Adrenal gland (tissue), 5 donors: Measurements from ENCODE around the gene PHKA1.
"Not testable (repeated sequence)": the region's sequence is repeated elsewhere in the genome, so short reads cannot be mapped to it uniquely, and the experiment has no call there.

Experiments used
- POLR2A ChIP-seq, 2 donors: fragments of 450-650 bp; IDR thresholded peaks; one replicate each; pipeline ENCODE4 v1.6.1; 2017; ENCODE audit warnings: antibody characterized with exemption in 2 of 2, mild to moderate bottlenecking in 2 of 2, moderate library complexity in 1 of 2
- TF ChIP-seq, protein P1 (sequence below), 6 experiments: fragments of 450-650 bp in 4 of 6; fragments of 200-600 bp in 2 of 6; sonication (generic) in 1 of 6; IDR thresholded peaks; 1 replicate in 5 of 6; 2 replicates in 1 of 6; pipeline versions ENCODE4 v1.5.1 to v1.8.0; 2016 to 2021; ENCODE audit warnings: antibody characterized with exemption in 6 of 6, mild to moderate bottlenecking in 2 of 6, moderate library complexity in 1 of 6
- donor health status: DM: no; HTN: no; CAD: no.

DNA sequence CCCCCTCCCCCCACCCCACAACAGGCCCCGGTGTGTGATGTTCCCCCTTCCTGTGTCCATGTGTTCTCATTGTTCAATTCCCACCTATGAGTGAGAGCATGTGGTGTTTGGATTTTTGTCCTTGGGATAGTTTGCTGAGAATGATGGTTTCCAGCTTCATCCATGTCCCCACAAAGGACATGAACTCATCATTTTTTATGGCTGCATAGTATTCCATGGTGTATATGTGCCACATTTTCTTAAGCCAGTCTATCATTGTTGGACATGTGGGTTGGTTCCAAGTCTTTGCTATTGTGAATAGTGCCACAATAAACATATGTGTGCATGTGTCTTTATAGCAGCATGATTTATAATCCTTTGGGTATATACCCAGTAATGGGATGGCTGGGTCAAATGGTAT, 40.2 kb downstream of the PHKA1 start:
- TF ChIP-seq, protein P1, sequence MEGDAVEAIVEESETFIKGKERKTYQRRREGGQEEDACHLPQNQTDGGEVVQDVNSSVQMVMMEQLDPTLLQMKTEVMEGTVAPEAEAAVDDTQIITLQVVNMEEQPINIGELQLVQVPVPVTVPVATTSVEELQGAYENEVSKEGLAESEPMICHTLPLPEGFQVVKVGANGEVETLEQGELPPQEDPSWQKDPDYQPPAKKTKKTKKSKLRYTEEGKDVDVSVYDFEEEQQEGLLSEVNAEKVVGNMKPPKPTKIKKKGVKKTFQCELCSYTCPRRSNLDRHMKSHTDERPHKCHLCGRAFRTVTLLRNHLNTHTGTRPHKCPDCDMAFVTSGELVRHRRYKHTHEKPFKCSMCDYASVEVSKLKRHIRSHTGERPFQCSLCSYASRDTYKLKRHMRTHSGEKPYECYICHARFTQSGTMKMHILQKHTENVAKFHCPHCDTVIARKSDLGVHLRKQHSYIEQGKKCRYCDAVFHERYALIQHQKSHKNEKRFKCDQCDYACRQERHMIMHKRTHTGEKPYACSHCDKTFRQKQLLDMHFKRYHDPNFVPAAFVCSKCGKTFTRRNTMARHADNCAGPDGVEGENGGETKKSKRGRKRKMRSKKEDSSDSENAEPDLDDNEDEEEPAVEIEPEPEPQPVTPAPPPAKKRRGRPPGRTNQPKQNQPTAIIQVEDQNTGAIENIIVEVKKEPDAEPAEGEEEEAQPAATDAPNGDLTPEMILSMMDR (IDR thresholded peaks at IDR 0.05), result not testable (repeated sequence)
- TF ChIP-seq POLR2A (IDR thresholded peaks at IDR 0.05), result not testable (repeated sequence)
